8988T (cell line): Measurements from ENCODE around the gene LRRN4.

Experiments used
- DNase-seq: peaks from one replicate; pipeline ENCODE4 v3.0.0; 2011

Gene LRRN4

DNA sequence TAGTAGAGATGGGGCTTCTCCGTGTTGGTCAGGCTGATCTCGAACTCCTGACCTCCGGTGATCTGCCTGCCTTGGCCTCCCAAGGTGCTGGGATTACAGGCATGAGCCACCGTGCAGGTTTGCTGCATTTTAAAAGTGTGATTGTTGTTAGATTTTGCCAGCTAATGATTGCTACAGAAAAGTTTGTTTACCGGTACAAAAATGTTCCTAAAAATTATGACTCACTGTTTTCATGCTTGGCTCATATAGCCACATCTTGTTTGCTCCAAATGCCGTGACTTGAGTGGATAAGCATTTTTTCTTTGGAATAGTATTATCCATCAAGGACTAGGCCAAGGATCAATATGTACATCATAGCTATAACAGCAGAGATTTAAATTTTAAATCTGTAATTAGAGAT is 24.3 kb downstream of the LRRN4 start:
- DNase-seq: no peak

- no peak for DNase-seq
Observed at GRCh38 chr20:6028818-6029217, 25.0 kb downstream of the LRRN4 start.

DNA sequence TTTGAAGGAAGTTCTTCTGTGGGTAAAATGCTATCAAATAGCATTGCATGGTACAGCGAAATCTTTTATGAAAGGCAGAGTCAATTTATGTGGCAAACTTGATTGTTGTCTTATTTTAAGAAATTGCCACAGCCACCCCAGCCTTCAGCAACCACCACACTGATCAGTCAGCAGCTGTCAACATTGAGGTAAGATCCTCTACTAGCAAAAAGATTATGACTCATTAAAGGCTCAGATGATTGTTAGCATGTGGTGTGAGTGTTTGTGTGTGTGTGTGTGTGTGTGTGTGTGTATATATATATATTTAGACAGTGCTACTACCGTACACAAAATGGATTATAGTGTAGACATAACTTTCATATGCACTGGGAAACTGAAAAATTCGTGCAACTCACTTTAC is 27.8 kb downstream of the LRRN4 start:
- no peak for DNase-seq

- no peak for DNase-seq
Observed at GRCh38 chr20:6024768-6025167, 29.1 kb downstream of the LRRN4 start.

- DNase-seq: no peak
Observed at GRCh38 chr20:6017880-6018279, 36.0 kb downstream of the LRRN4 start.

- no peak for DNase-seq
Observed at GRCh38 chr20:6017467-6017866, 36.4 kb downstream of the LRRN4 start.

DNA sequence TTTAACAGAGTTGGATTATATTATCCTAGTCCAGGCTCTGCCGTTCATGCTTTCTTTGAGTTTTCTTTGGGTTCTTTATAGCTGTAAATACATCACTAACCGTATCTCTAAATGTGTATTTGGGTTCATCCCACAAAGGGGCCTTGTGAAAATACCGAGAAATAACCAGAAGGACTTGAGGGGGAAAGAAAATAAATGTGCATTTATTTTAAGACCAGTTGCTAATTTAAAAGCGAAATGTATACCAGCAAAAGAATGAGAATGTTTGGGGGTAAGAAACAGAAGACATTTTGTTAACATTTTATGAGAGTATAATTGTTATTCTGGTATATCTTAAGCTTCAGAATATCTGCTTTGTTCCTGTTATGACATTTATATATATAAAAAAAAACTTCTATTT is 38.9 kb downstream of the LRRN4 start:
- DNase-seq: no peak

DNA sequence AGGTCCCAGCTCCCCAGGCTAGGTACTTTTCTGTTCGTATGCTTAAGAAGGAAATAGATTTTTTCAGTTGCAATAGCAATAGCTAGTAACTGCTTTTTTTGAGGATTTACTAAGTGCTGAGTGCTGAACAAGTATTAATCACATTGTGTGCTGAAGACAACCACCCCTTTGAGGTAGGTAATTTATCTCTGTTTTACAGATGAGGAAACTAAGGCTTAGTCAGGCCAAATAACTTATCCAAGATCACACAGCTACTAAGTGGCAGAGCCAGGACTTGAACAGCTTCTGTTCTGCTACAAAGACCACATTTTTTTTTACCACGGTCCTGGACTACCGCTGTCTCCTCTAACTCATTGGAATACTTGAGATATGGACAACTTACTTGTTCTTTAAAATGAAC is 39.8 kb downstream of the LRRN4 start:
- DNase-seq: no peak

DNA sequence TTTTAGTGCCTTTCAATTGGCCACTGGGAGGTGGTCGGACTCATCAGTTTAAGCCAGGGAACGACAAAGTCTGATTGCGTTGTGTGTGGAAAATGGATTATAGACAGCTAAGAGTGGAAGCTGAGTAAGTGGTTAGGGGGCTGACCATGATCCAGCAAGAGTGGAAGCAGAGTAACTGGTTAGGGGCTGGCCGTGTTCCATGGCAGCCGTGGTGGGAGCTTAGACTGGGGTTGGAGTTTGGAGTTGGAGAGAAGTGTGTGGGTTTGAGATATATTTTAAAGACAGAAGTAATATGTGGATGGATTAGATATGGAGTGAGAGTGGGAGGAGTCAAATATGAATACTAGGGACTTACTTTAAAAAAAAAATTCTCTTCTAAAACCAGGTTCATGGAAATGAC is 41.7 kb downstream of the LRRN4 start:
- no peak for DNase-seq

DNA sequence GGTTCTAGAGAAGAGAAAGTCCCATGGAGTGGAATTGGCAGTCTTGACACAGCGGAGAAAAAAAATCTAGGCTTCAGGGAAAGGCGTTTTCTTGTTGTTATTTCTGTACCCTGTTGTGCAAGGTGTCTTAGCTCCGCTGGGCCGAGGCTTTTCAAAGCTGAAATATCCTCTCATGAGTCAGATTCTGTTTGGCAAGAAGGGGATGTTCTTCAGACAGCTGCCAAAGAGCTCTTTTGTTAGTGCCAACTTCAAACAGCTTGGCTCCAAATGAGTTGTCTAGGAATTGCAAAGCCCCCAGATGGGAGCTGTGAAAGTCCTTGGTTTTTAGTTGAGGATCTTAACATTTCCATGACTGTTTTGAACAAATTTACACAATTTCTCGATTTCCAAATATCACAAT is 45.6 kb downstream of the LRRN4 start:
- no peak for DNase-seq

GRCh38 chr20:6007529-6008103 is 46.2 kb downstream of the LRRN4 start:
- no peak for DNase-seq

GRCh38 chr20:6007094-6007528 is 46.7 kb downstream of the LRRN4 start:
- no peak for DNase-seq

- no peak for DNase-seq
Observed at GRCh38 chr20:6006603-6006949, 47.3 kb downstream of the LRRN4 start.

DNA sequence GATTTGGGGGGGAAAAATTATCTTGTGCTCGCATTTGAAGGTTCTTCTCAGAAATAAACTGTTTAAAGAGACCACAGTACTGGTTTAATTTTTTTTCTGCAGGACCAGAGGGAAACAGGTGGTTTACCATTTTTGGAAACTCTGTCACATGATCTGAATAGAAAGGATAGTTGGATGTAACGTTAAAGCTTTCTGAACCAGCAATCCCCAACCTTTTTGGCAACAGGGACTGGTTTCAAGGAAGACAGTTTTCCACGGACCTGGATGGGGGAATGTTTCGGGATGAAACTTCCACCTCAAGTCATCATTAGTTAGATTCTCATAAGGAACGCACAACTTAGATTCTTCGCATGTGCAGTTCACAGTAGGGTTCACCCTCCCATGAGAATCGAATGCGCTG is 53.0 kb downstream of the LRRN4 start:
- DNase-seq: no peak

DNA sequence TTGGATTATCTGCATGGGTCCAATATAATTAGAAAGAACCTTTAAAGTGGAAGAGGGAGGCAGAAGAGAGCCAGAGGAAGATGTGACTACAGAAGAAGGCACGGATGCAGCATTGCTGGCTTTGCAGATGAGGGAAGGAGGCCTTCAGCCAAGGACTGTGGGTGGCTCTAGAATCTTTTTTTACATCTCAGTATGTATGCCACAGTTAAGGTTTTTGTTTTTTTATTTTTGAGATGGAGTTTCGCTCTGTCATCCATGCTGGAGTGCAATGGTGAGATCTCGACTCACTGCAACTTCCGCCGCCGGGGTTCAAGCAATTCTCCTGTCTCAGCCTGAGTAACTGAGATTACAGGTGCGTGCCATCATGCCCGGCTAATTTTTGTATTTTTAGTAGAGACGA is 54.1 kb downstream of the LRRN4 start:
- no peak for DNase-seq

GRCh38 chr20:5996765-5997164 is 57.1 kb downstream of the LRRN4 start:
- no peak for DNase-seq

GRCh38 chr20:5991623-5992441 is 62.0 kb downstream of the LRRN4 start:
- no peak for DNase-seq

GRCh38 chr20:5990946-5991345 is 62.9 kb downstream of the LRRN4 start:
- DNase-seq: no peak
